Measurements from ENCODE around the gene TRIM3.

- TF ChIP-seq, protein P1, sequence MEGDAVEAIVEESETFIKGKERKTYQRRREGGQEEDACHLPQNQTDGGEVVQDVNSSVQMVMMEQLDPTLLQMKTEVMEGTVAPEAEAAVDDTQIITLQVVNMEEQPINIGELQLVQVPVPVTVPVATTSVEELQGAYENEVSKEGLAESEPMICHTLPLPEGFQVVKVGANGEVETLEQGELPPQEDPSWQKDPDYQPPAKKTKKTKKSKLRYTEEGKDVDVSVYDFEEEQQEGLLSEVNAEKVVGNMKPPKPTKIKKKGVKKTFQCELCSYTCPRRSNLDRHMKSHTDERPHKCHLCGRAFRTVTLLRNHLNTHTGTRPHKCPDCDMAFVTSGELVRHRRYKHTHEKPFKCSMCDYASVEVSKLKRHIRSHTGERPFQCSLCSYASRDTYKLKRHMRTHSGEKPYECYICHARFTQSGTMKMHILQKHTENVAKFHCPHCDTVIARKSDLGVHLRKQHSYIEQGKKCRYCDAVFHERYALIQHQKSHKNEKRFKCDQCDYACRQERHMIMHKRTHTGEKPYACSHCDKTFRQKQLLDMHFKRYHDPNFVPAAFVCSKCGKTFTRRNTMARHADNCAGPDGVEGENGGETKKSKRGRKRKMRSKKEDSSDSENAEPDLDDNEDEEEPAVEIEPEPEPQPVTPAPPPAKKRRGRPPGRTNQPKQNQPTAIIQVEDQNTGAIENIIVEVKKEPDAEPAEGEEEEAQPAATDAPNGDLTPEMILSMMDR (IDR thresholded peaks at IDR 0.05) = no peak
- no peak for TF ChIP-seq POLR2A (IDR thresholded peaks at IDR 0.05)
Measured at GRCh38 chr11:6468712-6469495, 4.8 kb downstream of the TRIM3 start.
